HG03196 (cell line): Measurements from ENCODE around the gene MDM2.
"Not testable (repeated sequence)": the region's sequence is repeated elsewhere in the genome, so short reads cannot be mapped to it uniquely, and the experiment has no call there.

Experiments
- ATAC-seq: cut with Tn5 transposase; IDR thresholded peaks from one replicate; pipeline ENCODE4 v1.9.1; 2021; ENCODE audit not compliant: unreplicated experiment

MDM2 gene

DNA sequence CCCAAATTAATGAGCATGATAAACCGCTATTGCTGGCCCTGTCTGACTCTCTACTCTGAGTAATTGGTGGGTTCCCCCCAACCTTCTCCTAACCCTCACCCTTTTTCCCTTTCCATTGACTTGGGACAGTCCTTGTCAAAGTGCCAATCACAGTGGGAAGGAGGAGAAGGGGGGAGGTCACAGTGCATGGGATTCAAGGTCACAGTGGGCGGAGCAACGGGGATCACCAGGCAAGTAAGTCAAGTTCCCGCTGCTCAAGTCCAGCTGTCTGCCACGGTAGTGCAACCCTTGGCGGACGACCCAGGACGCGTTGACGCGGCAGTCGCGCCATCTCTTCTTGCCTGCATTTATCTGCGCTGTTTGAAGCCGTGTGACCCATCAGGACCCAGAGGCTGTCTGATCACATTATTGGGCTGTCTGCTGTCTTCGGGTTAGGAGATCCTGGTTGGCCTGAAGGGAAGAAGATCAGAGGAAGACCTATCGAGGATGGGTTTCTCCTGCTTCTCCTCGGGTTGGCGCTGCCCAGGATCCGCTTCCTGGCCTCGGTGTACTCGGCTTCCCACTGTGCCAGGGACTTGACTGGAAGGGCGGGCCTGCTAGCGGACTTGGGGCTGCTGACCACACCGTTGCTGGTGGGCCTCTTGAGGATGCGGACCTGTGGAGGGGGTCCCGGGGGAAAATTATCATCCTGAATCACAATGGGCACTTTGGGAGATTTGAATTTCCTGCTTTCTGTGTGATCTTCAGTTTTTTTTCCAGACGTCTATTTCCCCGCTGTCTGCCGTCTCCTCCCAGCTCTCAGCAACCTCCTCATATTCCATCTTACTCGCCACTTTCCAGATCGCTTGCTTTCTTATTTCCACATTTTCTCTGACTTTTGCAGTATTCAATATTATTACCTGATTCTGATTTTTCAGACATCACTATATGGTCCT lies 3.1 kb upstream of the MDM2 start:
- ATAC-seq: no peak

DNA sequence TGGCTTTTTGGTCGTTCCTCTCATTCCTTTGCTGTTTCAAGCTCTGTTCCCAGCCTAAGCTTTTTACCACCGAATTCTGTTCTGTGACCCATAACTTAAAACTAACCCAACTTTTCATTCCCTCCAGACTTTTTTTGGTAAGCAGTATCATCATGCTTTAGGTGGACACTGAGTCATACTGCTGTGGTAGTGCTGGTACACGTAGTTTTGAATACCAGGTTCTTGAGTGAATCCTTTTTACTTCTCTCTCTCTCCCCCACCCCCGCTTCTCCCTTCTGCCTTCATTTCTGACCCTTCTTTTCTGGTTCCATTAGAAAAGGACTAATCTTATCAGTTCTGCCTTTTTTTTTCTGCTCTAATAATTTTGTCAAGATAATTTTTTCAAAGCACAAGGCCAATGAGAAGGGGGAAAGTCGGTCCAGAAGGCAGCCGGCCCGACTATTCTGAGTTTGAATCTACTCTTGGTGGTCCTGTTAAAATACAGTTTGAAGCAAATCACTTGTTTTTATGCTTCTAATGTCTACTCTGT lies 2.3 kb upstream of the MDM2 start:
- ATAC-seq: no peak

DNA sequence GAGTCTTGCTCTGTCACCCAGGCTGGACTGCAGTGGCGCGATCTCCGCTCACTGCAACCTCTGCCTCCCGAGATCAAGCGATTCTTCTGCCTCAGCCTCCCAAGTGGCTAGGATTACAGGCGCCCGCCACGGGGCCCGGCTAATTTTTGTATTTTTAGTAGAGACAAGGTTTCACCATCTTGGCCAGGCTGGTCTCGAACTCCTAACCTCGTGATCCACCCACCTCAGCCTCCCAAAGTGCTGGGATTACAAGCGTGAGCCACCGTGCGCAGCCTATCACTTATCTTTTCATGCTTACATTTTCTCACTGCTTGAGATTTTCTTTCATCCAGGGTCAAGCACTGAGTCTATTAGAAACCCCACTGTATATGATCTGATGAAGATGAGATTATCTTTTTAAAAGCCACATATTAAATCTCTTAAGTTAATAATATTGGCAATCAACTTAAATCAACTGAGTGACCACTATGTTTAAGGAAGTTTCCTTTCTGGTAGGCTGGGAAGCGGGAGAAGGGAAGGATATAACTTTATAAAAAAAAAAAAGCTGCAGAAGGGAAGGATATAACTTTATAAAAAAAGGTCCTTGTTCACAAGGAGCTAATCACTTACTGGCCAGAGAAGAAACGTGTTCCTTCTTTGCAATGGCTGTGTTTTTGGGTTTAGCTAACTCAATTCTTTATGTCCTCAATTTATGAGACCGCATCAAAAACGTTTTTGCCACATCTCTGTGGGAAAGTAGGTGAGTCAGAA lies 1.3 kb upstream of the MDM2 start:
- no peak for ATAC-seq

DNA sequence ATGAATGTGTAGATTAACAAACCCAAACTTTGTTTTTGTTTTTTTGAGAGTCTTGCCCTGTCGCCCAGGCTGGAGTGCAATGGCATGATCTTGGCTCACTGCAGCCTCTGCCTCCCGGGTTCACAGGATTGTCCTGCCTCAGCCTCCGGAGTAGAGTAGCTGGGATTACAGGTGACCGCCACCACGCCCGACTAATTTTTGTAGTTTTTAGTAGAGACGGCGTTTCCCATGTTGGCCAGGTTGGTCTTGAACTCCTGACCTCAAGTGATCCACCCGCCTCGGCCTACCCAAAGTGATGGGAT lies 752 bp upstream of the MDM2 start:
- ATAC-seq: not testable (repeated sequence)

DNA sequence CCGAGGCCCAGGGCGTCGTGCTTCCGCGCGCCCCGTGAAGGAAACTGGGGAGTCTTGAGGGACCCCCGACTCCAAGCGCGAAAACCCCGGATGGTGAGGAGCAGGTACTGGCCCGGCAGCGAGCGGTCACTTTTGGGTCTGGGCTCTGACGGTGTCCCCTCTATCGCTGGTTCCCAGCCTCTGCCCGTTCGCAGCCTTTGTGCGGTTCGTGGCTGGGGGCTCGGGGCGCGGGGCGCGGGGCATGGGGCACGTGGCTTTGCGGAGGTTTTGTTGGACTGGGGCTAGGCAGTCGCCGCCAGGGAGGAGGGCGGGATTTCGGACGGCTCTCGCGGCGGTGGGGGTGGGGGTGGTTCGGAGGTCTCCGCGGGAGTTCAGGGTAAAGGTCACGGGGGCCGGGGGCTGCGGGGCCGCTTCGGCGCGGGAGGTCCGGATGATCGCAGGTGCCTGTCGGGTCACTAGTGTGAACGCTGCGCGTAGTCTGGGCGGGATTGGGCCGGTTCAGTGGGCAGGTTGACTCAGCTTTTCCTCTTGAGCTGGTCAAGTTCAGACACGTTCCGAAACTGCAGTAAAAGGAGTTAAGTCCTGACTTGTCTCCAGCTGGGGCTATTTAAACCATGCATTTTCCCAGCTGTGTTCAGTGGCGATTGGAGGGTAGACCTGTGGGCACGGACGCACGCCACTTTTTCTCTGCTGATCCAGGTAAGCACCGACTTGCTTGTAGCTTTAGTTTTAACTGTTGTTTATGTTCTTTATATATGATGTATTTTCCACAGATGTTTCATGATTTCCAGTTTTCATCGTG lies 612 bp downstream of the MDM2 start:
- ATAC-seq: peak; percentile 52

DNA sequence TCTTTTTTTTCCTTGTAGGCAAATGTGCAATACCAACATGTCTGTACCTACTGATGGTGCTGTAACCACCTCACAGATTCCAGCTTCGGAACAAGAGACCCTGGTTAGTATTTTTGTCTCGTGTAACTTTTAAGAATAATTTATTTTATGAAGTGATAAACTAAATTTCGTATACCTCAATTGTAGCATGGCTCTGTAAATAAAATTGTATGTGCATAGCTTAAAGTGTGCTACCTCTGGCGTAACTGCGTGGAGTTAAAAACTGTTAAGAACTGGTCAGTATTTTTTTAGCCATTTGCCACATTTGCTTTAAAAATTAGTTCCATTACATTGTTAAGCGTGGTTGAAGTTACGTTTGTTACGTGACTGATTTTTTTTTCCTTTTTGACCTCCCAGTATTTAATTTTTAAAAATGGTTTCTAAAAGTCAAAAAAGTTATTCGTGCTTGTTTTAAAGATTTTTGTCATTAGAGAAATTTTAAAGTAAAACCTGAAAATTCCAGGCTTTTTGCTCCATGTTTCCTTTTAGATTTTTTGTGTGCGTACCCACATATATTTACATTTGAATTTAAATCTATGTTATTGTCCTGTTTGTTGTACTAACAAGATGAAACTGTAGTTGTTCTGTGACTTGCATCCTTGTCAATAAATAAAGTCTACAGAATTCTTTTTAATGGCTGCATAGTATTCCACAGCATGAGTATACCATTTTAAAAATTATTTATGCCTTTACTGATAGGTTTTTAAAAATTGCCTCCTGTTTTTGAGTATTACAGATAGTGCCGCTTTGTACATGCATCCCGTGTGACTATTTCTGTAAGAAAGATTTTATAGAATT lies 1.4 kb downstream of the MDM2 start:
- ATAC-seq: no peak

DNA sequence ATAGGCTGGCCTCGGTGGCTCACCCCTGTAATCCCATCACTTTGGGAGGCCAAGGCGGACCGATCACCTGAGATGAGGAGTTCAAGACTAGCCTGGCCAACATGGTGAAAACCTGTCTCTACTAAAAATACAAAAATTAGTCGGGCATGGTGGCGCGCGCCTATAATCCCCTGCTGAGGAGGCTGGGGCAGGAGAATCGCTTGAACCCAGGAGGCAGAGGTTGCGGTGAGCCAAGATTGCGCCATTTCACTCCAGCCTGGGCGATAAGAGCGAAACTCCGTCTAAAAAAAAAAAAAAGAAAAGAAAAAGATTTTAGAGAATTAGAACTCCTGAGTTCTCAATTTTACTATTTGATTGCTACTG lies 2.0 kb downstream of the MDM2 start:
- ATAC-seq: not testable (repeated sequence)

DNA sequence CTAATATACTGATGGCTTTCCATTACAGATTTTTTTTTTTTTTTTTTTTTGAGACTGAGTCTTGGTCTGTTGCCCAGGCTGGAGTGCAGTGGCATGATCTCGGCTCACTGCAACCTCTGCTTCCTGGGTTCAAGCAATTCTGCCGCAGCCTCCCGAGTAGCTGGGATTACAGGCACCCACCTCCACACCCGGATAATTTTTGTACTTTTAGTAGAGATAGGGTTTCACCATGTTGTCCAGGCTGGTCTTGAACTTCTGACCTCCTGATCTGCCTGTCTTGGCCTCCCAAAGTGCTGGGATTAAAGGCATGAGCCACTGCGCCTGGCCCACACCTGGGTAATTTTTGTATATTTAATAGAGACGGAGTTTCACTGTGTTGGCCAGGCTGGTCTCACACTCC lies 3.6 kb downstream of the MDM2 start:
- not testable (repeated sequence) for ATAC-seq

DNA sequence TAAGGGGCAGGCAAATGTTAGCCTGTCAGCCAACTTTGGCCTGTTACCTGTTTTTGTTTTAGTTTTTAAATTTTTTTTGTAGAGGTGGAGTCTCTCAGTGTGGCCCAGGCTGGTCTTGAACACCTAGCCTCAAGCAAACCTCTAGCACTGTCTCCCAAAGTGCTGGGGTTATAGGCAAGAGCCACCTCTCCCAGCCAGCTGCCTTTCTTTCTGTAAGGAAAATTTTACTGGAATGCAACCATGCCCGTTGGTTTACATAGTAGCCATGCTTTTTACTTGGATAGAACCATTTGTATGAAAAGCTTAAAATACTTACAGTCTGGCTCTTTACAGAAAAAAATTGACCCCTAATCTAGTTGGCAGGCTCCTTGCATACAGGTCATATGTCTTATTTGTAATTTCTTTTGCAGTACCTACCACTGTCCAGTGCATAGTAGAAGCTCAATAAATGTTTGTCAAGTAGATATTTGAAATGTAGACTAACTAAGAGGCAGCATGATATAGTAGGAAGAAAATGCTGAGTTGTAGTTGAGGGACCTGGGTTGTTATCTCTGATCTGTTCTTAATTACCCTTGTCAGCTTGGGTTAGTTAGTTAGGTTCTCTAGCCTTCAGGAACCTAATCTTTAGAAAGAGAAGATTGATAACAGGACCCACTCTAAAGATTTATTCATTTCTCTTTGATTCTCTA lies 4.7 kb downstream of the MDM2 start:
- no peak for ATAC-seq

DNA sequence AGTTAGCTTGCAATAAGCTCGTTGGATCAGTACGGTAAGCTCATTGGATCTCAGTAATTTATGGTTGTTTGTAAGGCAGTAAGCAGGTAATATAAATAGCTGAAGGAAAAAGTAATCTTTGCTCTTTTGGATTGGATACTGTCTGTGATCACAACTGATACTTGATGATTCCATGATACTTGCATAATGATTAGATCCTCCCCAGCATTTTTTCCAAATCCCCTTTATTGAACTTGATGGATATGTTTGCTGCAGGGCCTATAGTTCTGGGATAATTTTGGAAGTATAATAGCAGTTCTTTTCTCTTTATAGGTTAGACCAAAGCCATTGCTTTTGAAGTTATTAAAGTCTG lies 5.2 kb downstream of the MDM2 start:
- ATAC-seq: no peak

DNA sequence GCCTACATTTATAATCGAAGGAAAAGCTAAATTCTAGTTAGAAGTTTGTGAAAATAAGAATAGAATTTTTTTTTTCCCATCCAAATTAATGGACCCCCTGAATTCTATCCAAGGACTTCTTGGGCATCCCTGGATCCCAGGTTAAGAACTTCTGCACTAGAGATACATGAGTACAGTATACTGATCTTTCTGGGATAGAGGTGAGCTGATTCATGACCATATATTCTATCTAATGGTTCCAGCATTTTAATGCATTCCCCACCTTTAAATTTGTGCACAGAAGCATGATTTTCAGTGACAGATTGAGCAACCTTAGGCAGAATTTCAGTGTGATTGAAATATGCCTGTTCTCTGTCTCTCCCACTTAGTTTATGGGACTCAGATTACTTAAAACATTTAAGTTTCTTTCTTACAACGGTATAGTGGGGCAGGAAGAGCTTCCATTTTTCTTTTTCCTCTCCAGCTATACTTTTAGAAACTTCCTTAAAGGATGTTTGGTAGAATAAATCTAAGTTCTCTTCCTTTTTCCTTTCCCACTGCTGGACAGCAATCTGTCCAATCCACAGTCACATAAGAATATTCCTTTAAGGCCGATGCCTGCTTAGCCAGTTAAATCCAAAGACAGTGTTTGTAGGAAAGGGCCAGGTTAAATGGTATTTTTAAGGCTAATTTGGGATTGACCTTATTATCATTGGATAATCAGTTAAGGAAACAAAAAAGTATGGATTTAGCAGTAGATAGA lies 6.7 kb downstream of the MDM2 start:
- ATAC-seq: no peak

DNA sequence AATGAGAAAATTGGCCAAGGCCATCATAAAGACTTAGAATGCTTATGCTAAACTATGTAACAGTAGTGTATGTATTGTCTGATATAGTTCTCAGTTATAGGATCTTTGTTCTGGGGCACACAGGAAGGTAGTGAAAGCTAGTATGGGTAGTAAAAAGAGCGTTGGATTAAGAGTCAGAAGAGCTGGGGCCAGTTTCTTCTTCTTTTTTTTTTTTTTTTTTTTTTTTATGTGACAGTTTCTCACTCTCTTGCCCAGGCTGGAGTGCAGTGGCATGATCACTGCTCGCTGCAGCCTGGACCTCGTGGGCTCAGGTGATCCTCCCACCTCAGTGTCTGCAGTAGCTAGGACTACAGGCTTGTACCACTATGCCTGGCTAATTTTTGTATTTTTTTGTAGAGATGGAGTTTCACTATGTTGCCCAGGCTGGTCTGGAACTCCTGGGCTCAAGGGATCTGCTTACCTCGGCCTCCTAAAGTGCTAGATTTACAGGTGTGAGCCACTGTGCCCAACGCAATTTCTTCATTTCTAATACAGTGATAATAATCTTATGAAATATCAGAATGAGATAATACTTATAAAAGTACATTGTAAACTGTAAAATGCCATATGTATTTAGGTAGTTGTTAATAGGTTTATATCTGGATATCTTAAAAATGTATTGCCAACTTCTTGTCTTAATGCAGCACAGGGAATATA lies 7.4 kb downstream of the MDM2 start:
- no peak for ATAC-seq

DNA sequence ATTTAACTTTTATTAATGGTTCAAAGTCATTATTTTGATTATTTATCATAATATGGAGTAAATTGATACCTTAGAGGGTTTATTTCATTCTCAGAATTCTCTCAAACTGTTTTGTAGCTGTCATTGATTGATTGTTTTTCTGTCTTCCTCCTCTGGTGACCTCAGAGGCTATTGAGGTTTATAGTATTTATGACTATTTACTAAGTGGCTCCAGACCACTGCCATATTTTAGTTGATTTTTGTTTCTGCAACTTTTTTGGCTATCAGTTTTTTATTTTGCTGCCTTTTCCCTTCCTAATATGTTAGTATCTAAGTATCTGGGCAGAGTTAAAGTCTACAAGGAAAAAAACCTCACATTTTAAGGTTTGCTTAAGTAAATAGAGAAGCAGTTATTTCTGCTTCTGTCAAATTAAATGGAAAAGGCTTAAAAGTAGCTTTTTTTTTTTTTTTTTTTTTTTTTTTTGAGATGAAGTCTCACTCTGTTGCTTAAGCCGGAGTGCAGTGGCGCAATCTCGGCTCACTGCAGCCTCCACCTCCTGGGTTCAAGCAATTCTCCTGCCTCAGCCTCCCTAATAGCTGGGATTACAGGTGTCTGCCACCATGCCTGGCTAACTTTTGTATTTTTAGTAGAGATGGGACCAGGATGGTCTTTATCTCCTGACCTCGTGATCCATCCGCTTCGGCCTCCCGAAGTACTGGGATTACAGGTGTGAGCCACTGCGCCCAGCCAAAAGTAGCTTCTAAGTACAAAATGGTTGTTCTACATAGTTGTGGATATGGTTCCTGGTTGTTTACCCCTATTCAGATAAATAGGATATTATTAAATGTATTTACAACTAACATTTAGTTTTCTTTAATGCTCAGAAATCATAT lies 8.2 kb downstream of the MDM2 start:
- ATAC-seq: no peak

DNA sequence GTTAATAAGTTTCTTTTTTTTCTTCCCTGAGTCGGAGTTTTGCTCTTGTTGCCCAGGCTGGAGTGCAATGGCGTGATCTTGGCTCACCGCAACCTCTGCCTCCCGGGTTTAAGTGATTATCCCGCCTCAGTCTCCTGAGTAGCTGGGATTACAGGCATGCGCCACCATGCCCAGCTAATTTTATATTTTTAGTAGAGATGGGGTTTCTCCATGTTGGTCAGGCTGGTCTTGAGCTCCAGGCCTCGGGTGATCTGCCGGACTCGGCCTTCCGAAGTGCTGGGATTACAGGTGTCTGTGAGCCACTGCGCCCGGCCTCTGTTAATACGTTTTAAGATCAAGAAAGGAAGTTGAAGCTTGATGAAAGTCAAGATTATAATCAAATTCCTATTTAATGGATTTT lies 11.5 kb downstream of the MDM2 start:
- ATAC-seq: not testable (repeated sequence)

DNA sequence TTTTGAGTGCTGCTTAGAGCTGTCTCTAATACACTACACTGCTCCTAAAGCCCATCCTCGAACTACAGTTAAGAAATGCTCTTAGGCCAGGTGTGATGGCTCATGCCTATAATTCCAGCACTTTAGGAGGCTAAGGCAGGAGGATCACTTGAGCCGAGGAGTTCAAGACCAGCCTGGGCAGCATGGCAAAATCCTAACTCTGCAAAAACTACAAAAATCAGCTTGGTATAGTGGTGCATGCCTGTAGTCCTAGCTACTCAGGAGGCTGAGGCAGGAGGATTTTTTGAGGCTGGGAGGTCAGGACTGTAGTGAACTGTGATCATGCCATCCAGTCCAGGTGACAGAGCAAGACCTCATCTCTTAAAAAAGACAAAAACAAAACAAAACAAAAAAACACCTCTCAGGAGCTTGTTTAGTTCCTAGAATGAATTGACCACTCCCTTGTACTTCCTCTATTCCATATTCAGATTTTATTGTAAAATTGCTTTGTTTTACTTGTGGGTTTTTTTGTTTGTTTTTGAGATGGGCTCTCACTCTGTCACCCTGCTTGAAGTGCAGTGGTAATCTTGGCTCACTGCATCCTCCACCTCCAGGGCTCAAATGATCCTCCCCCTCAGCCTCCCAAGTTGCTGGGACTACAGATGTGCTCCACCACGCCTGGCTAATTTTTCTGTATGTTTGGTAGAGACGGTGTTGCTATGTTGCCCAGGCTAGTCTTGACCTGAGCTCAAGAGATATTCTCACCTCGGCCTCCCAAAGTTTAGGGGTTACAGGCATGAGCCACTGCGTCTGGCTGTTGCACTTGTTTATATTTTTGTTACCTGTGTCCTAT lies 13.6 kb downstream of the MDM2 start:
- ATAC-seq: no peak

DNA sequence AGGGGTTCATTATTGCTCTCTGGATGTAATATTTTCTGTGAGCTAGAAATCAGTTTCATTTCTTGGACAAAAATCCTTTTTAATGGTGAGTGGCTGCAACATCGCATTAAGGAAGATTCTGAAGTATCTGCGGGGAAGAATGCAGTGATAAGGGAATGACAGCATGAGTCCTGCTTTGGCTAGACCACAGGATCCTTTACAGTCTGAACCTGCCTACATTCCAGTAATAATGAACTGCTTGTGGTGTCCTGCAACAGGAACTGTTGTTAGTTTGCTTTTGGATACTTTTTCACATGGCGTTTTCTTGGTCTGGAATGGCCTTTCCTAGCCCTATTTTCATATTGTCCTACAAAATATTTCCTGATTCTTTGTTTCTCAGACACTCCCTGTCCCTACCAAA lies 15.7 kb downstream of the MDM2 start:
- ATAC-seq: no peak

DNA sequence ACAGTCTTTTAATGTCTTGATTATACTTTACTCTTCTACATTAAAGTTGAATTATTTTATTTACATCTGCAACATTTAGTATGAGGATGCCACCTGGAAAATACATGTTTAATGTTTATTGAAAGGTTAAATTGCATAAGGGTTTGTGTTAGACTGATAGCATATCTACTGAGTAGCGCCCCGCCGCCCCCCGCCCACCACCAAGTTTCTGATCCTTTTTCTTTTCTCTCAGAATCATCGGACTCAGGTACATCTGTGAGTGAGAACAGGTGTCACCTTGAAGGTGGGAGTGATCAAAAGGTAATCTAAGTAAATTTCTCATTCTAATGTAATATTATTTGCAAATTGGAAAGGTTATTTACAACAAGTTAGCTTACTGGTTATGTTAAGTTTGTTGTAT lies 16.2 kb downstream of the MDM2 start:
- no peak for ATAC-seq
